GM21529 (cell line): Measurements from ENCODE around the gene MYO5A.
A peak's percentile ranks its signal among the peaks of the same experiment; 100 is the strongest.

Experiments used
- ATAC-seq: cut with Tn5 transposase; IDR thresholded peaks from one replicate; pipeline ENCODE4 v1.9.1; 2021; ENCODE audit not compliant: unreplicated experiment

The MYO5A gene

DNA sequence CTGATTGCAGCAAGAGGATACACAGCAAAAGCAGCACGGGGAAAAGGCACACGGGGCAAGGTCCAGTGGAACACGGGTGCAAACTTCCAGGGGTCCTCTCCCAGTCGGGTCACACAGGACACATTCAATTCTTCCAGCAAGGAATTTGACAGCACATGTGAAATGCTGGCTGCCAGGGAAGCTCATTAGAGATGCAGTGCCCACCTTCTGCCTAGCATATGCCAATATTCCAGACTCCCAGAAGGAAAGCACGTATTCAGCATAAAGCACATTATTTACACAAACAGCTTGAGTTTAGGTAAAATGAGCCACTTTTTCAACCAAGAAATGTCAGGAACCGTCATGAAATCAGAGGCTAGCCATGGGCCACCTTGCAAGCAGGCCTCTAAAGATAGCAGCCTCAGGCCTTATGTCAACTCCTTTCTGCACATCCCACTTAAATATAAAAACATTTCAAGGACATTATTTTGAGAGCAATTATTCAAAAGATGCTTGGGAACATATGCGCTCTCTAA lies 252.4 kb downstream of the MYO5A start:
- ATAC-seq: no peak

DNA sequence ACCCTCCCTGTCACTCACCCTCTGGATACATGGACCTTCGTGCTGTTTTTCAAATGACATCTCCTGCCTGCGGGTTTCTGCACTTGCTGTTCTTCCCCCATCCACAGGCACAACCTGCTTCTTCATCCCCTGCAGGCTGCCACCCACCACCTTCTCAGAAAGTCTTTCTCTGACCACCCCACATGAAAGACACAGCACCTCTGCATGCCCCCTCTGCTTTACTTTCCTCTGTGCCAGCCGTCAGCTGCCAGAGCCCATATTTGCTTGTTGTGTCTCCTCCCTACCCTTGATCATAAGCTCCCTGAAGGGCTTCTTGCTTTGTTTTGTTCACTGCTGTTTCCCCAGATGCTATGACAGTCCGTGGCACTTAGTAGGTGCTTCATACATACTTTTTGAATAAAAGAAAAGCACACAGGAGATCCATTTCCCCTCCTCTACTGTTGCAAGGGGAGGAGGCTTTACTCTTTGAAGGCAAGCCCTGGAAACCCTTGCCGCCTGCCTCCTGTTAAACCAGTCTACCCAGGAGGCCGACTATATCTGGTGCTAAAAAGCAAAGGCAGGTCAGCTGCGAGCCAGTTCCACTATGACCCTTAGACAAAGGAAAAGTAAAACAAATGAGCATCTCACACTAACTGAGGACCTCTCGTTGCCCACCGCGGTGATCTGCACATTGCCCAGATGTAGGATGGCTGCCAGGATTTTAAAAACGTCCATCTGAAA lies 265.0 kb downstream of the MYO5A start:
- ATAC-seq: no peak

DNA sequence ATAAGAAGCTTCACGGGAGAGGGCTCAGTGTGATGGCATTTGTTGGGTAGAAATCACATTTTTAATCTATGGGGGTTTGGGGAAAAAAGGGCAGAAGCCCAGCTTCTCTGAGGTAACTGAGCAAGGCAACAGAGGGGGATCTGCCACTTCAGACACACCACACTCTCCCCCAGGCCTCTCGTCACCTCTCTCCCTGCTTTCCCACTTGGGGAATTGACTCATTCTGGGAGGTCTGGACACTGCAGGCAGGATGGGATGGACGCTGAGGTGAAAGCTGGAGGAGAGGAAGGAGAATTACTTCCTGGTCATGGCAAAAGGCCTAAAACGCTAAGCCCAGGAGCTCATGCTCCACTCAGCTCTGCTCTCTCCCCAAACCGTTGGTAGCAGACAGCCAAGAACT lies 266.3 kb downstream of the MYO5A start:
- ATAC-seq: no peak

DNA sequence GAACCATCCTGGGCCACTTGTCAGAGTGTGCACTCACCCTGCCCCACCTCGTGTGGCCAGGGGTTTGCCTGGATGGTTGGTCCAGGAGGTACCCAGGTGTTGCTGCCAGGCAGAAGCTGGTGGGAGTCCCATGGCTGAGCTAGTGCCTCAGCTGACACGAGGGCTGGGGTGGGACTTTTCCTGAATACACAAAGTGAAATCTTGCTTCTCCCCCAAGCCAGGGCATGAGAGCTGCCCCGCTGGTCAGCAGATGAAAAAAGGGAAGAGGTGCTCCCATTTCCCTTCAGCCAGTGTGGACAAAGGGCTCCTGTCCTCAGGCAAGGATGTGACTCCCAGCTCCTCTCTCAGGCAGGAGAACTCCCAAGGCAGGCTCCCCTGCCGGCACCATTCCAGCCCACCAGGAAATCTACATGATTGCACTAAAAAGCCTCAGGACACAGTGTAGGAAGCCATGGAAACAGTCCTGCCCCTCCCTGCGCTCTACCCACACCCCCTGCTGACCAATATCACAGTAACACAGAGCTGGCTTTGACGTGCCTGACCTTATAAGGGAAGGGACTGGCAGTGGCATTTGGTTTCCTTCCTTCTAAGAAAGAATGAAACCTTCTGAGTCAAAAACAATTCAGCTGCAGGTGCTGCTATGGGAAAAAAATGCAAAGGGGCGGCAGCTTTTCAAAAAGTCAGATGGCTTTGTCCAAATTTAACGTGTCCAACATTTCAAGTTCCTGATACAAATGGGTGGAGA lies 267.0 kb downstream of the MYO5A start:
- peak; percentile 99 for ATAC-seq

DNA sequence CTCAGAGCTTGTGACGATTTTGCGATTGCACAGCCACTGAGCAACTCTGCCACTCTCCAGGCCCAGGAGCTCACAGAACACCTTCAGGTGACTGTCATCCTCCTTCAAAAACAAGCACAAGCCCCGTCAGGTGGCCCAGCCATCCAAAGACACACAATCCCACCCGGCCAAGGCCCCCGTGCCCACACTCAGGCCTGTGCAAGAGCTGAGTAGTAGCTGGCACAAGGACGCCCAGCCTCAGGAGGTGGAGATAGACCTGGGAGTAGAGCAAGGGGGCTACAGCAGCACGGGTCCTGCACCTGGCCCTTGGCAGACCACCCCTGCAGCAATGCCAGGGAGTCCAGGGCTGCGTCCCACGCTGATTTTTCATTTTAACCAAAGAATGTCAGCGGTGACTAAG lies 267.7 kb downstream of the MYO5A start:
- no peak for ATAC-seq

DNA sequence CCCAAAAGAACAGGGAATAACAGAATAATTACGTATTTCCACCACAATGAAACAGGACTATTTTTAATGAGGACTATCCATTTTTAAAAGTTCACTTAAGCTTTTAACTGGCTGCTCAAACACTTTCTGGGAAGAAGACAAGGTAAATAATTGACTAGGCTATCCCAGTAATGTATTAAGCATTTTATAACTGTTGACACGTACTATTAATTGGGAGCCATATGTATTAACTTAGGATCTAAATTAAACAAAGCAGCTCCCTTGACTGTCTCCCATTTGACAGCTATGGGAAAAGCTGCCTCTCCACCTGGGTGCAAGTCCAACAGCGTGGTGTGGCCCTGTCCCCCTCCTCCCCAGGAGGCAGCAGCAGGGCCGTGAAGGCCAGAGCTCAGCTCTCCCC lies 269.2 kb downstream of the MYO5A start:
- ATAC-seq: no peak

DNA sequence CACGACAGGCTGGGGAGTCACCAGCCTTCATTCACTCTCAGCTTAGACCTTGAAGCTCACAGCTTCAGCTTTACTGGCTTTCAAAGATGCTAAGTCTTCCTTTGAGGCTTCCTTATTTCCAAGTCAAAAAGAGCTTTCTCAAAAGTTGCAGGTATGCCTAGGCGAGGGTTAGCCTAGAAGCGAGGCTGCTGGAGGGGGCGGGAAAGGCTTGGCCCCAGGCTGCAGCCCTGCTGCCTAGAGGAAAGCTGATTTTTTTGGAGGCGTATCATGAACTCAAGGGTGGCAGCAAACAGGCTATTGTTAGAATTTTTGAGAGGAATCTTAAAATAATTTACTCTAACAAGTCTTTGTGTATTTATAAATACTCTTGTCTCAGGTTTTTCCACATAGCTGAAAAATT lies 270.2 kb downstream of the MYO5A start:
- no peak for ATAC-seq

DNA sequence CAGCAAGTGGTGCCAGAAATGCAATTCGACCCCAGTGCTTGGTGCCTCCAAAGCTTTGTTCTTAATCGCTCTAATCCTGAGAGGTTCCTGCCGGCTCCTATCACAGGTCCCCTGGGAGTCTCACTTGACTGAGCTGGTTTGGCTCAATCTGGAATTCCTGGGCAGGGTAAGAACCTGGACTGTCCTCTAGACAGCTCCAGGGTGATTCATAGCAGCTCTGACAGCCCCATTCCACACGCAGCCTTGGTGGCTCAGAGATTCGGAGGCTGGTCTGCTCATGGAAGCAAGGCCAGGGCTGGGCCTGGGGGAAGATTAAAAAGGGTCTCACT lies 271.0 kb downstream of the MYO5A start:
- no peak for ATAC-seq
